CD4-positive, alpha-beta T cell treated with Interleukin-1 beta for 1 hour (primary cell): ENCODE measurements around the gene OGT.

ENCODE experiments used
- DNase-seq, 2 donors: peaks; one replicate each; pipeline ENCODE4 v3.0.0-alpha.2; 2020 to 2022

OGT gene

DNA sequence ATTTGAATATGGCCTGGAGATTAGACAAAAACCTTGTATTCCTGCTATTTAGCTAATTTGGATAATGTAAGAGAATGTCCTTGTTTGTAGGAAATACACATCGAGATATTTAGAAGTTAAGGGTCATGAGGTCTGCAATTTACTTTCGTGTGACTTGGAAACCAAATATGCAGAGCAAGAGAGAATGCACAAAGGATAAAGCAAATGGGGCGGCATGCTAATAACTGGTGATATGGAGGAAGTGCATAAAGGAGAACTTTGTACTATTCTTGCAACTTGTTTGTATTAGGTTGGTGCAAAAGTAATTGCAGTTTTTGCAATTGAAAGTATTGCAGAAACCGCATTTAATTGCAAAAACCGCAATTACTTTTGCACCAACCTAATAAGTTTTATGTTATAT is 92.6 kb downstream of the OGT start:
- no peak for DNase-seq
